ENCODE results near the gene FTCD. TPM values are rescaled to one million over a fixed set of nuclear protein-coding genes. Genes with fewer than 3 reads are reported as not detected.
"Not testable (repeated sequence)": the region's sequence is repeated elsewhere in the genome, so short reads cannot be mapped to it uniquely, and the experiment has no call there.

The FTCD gene
- total RNA-seq, 1 experiment from 2014 or later, result 0.40 TPM

- Histone ChIP-seq H3K36me3 (ENCODE audit: low read depth, low read length) (peaks cover 44% of the 10 kb centered on the region), H4K20me1 (ENCODE audit: low read length) (peaks cover 12% of the 10 kb centered on the region; the same call in 1 of the 2 replicates), H3K4me3 (ENCODE audit: low read length) (no peak overlapping the region), H3K27me3 (ENCODE audit: low read length) (no peaks in the 10 kb centered on the region), H3K79me2 (ENCODE audit: low read length) (peaks cover 74% of the 10 kb centered on the region), H2AFZ (ENCODE audit: low read length) (no peak overlapping the region), H3K4me1 (ENCODE audit: insufficient read depth, low read length) (no peaks in the 10 kb centered on the region), H3K9me2 (replicated peaks; ENCODE audit: low read length) (no peaks in the 10 kb centered on the region), H3K9ac (ENCODE audit: low read length) (no peak overlapping the region), H3F3A (ENCODE audit: low read length, unreplicated experiment) (no peaks in the 10 kb centered on the region), H3K27ac (ENCODE audit: low read length) (no peak overlapping the region), H3K4me2 (ENCODE audit: low read length) (no peak overlapping the region), H3K9me3 (ENCODE audit: low read length) (no peaks in the 10 kb centered on the region)
- intact Hi-C loops (cut with micrococcal nuclease), result no loop called here
- TF ChIP-seq EZH2 (IDR thresholded peaks at IDR 0.05; ENCODE audit: low read length, unreplicated experiment) (no peak), CTCF (conservative IDR thresholded peaks at IDR 0.05; ENCODE audit: low read depth, low read length) (no peak), EZH2phosphoT487 (IDR thresholded peaks at IDR 0.05; ENCODE audit: borderline replicate concordance, low read length) (no peak)
- BruUV-seq (replicated peaks), result no TSS peak
- DNase-seq, result no peak
- ChIA-PET POLR2A (ENCODE audit: unreplicated experiment) (no interaction called here), CTCF (no interaction called here)
- ATAC-seq, result no peak
These were observed 46.5 kb downstream of the FTCD start for GRCh38 chr21:46108827-46109312.

DNA sequence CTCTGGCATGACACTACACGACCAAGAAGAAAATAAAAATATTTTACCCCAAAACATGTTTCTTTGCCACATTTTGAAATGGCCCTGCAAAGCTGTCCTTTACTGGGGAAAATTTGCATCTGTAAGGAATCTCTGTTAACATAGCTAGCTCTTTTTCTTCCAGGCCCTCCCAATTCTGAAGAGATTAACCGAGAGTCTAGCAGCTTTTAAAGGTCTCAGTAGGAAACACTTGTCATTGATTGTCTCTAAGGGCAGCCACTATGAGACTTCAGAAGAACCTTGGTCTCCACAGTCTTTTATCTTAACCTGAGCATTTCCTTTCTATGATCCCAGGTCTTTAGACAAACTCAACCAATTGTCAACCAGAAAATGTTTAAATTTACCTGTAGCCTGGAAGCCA is 48.0 kb downstream of the FTCD start:
- peaks cover 46% of the 10 kb centered on the region for H3K36me3 ChIP-seq (ENCODE audit: low read depth, low read length)
- peaks cover 89% of the 10 kb centered on the region for H3K79me2 ChIP-seq (ENCODE audit: low read length)
- H3K4me3 ChIP-seq (ENCODE audit: low read length); POLR2A ChIA-PET (ENCODE audit: unreplicated experiment); DNase-seq; H3K9me2 ChIP-seq (replicated peaks; ENCODE audit: low read length); intact Hi-C loops (cut with micrococcal nuclease); H3K27ac ChIP-seq (ENCODE audit: low read length); BruUV-seq (replicated peaks); H3F3A ChIP-seq (ENCODE audit: low read length, unreplicated experiment); H3K9ac ChIP-seq (ENCODE audit: low read length); H3K27me3 ChIP-seq (ENCODE audit: low read length); CTCF ChIA-PET; H3K4me1 ChIP-seq (ENCODE audit: insufficient read depth, low read length); H2AFZ ChIP-seq (ENCODE audit: low read length); H3K9me3 ChIP-seq (ENCODE audit: low read length); ATAC-seq; H3K4me2 ChIP-seq (ENCODE audit: low read length): not testable (repeated sequence)
- H4K20me1 ChIP-seq (ENCODE audit: low read length), result peaks cover 27% of the 10 kb centered on the region; the same call in 1 of the 2 replicates

GRCh38 chr21:46104104-46104503 is 51.3 kb downstream of the FTCD start:
- Histone ChIP-seq H3K9ac (ENCODE audit: low read length) (no peak overlapping the region), H3K9me3 (ENCODE audit: low read length) (peaks cover 10% of the 10 kb centered on the region; the same call in 1 of the 2 replicates), H3K4me1 (ENCODE audit: insufficient read depth, low read length) (peaks cover 13% of the 10 kb centered on the region), H3K27ac (ENCODE audit: low read length) (no peak overlapping the region), H3K36me3 (ENCODE audit: low read depth, low read length) (peaks cover 51% of the 10 kb centered on the region), H3K9me2 (replicated peaks; ENCODE audit: low read length) (no peaks in the 10 kb centered on the region), H3K4me3 (ENCODE audit: low read length) (no peak overlapping the region), H4K20me1 (ENCODE audit: low read length) (peaks cover 40% of the 10 kb centered on the region), H3K27me3 (ENCODE audit: low read length) (no peaks in the 10 kb centered on the region), H3F3A (ENCODE audit: low read length, unreplicated experiment) (no peaks in the 10 kb centered on the region), H2AFZ (ENCODE audit: low read length) (no peak overlapping the region), H3K4me2 (ENCODE audit: low read length) (no peak overlapping the region), H3K79me2 (ENCODE audit: low read length) (peaks cover 100% of the 10 kb centered on the region)
- TF ChIP-seq EZH2phosphoT487 (IDR thresholded peaks at IDR 0.05; ENCODE audit: borderline replicate concordance, low read length), result no peak
- TF ChIP-seq CTCF (conservative IDR thresholded peaks at IDR 0.05; ENCODE audit: low read depth, low read length), result no peak
- no peak for TF ChIP-seq EZH2 (IDR thresholded peaks at IDR 0.05; ENCODE audit: low read length, unreplicated experiment)
- CTCF ChIA-PET, result no interaction called here
- POLR2A ChIA-PET (ENCODE audit: unreplicated experiment), result no interaction called here
- DNase-seq (no peak), ATAC-seq (no peak)
- no TSS peak for BruUV-seq (replicated peaks)
- intact Hi-C loops (cut with micrococcal nuclease), result no loop called here
